B cell (primary cell): ENCODE results near the gene RNASE13. TPM values are rescaled to one million over a fixed set of nuclear protein-coding genes. Genes with fewer than 3 reads are reported as not detected.

Source experiments
- ATAC-seq: fragments of 200-7000 bp; cut with Tn5 transposase; one replicate; pipeline ENCODE4 v1.10.0; 2021; ENCODE audit warnings: low read depth, mild to moderate bottlenecking, moderate number of reproducible peaks, moderate library complexity
- CTCF ChIA-PET: fragments of 350-600 bp; sonication (Branson Sonifier 250); formaldehyde crosslinking; loops from one replicate; lab custom pipeline; 2021; ENCODE audit warnings: antibody characterized with exemption, inconsistent platforms; lab: Charles Lee
- POLR2A ChIA-PET: fragments of 350-600 bp; sonication (Branson Sonifier 250); formaldehyde crosslinking; loops from one replicate; lab custom pipeline; 2021; ENCODE audit warnings: antibody characterized with exemption; lab: Charles Lee
- DNase-seq: peaks from one replicate; pipeline ENCODE4 v3.0.0; 2013
- H2AFZ ChIP-seq: 2 replicates; pipeline ENCODE4 v1.6.1; 2012; ENCODE audit warnings: mild to moderate bottlenecking, low read depth, low read length; ENCODE audit not compliant: insufficient read depth, poor library complexity, severe bottlenecking
- H3K27ac ChIP-seq, 2 donors: 1 replicate in 1 of 2; 2 replicates in 1 of 2; pipeline ENCODE4 v1.5.1; 2012 to 2013; ENCODE audit warnings: low read length in 2 of 2, mild to moderate bottlenecking in 2 of 2, moderate library complexity in 1 of 2
- H3K27me3 ChIP-seq, 4 experiments: fragments of 200-600 bp in 1 of 4; sonication (generic) in 1 of 4; replicated peaks in 1 of 4; 1 replicate in 2 of 4; 2 replicates in 2 of 4; pipeline versions ENCODE4 v1.6.1 to v1.7.0; 2013 to 2016; ENCODE audit warnings: low read length in 3 of 4, mild to moderate bottlenecking in 2 of 4, mixed read lengths in 1 of 4, moderate library complexity in 1 of 4; ENCODE audit not compliant: insufficient read depth in 4 of 4, control insufficient read depth in 3 of 4; ENCODE audit errors: control extremely low read depth in 1 of 4
- H3K36me3 ChIP-seq, 2 experiments: replicated peaks in 1 of 2; 1 replicate in 1 of 2; 2 replicates in 1 of 2; pipeline versions ENCODE4 v1.6.1 to v1.7.1; 2013; ENCODE audit warnings: low read length in 1 of 2; ENCODE audit not compliant: insufficient read depth in 2 of 2, control insufficient read depth in 1 of 2; ENCODE audit errors: control extremely low read depth in 1 of 2, extremely low read depth in 1 of 2
- H3K4me1 ChIP-seq, 2 donors: fragments of 200-600 bp in 1 of 2; sonication (generic) in 1 of 2; 1 replicate in 1 of 2; 2 replicates in 1 of 2; pipeline versions ENCODE4 v1.5.1 to v1.6.1; 2013 to 2017; ENCODE audit warnings: low read length in 2 of 2; ENCODE audit not compliant: control insufficient read depth in 2 of 2, insufficient read depth in 2 of 2
- H3K4me2 ChIP-seq: replicated peaks from 2 replicates; pipeline ENCODE3; 2012; ENCODE audit warnings: mild to moderate bottlenecking, low read depth, low read length; ENCODE audit not compliant: poor library complexity, severe bottlenecking
- H3K4me3 ChIP-seq, 5 experiments: fragments of 200-600 bp in 1 of 5; sonication (generic) in 1 of 5; 1 replicate in 3 of 5; 2 replicates in 2 of 5; pipeline versions ENCODE4 v1.5.1 to v1.7.0; 2011 to 2016; ENCODE audit warnings: low read length in 4 of 5, mild to moderate bottlenecking in 4 of 5, low read depth in 2 of 5, control low read depth in 1 of 5, moderate library complexity in 1 of 5; ENCODE audit not compliant: insufficient read depth in 1 of 5; ENCODE audit errors: control extremely low read depth in 1 of 5, extremely low read depth in 1 of 5
- H3K79me2 ChIP-seq: fragments of 200-600 bp; sonication (generic); one replicate; pipeline ENCODE4 v1.6.0; 2016; ENCODE audit warnings: low read length; ENCODE audit not compliant: control insufficient read depth, insufficient read depth
- H3K9ac ChIP-seq: fragments of 200-600 bp; sonication (generic); 2 replicates; pipeline ENCODE4 v1.6.1; 2017; ENCODE audit warnings: mild to moderate bottlenecking, low read length, moderate library complexity
- H3K9me3 ChIP-seq, 3 donors: one replicate each; pipeline versions ENCODE4 v1.6.1 to v1.7.1; 2013; ENCODE audit warnings: low read length in 2 of 3; ENCODE audit not compliant: control insufficient read depth in 2 of 3, insufficient read depth in 1 of 3; ENCODE audit errors: control extremely low read depth in 1 of 3
- H4K20me1 ChIP-seq: 2 replicates; pipeline ENCODE4 v1.6.0; 2012; ENCODE audit warnings: mild to moderate bottlenecking, low read length; ENCODE audit not compliant: insufficient read depth, control insufficient read depth, poor library complexity, severe bottlenecking
- H3K27ac Mint-ChIP-seq: one replicate; pipeline ENCODE4 v1.8.0; 2021; ENCODE audit warnings: mixed read lengths
- H3K27me3 Mint-ChIP-seq: one replicate; pipeline ENCODE4 v1.8.0; 2021; ENCODE audit warnings: mixed read lengths
- H3K4me1 Mint-ChIP-seq: one replicate; pipeline ENCODE4 v1.8.0; 2021; ENCODE audit warnings: mixed read lengths
- H3K4me3 Mint-ChIP-seq: one replicate; pipeline ENCODE4 v1.8.0; 2021; ENCODE audit warnings: mixed read lengths
- H3K9me3 Mint-ChIP-seq: one replicate; pipeline ENCODE4 v1.8.0; 2022; ENCODE audit warnings: mixed read lengths; ENCODE audit not compliant: insufficient read depth
- EZH2 ChIP-seq: IDR thresholded peaks from 2 replicates; pipeline ENCODE4 v1.6.1; 2012; ENCODE audit warnings: borderline replicate concordance, low read depth, mild to moderate bottlenecking, moderate library complexity, low read length; ENCODE audit not compliant: insufficient read depth, poor library complexity, severe bottlenecking
- WGBS: methylation state at CpG from one replicate; pipeline ENCODE4 v1.1.5; 2013; ENCODE audit warnings: missing lambda C conversion rate; ENCODE audit not compliant: insufficient coverage; 5-methylcytosine and 5-hydroxymethylcytosine counted together
- intact Hi-C: fragments of 100-400 bp; cut with micrococcal nuclease; formaldehyde crosslinking; loops from one replicate; pipeline ENCODE4 v1.10.0; 2022
- polyA plus RNA-seq: library from polyadenylated mRNA; depleted of rRNA; stranded (reverse); fragments of >200 nt; gene quantifications from 2 replicates; pipeline ENCODE4 v1.2.3, GENCODE V29; 2012
- total RNA-seq, 2 donors: library from RNA; stranded (reverse); fragments of 120-200 nt in 1 of 2; gene quantifications; 1 replicate in 1 of 2; 2 replicates in 1 of 2; pipeline versions ENCODE4 v1.2.3 to v1.2.4, GENCODE V29; 2013 to 2022
- TF ChIP-seq, protein P1 (sequence below): fragments of 200-600 bp; IDR thresholded peaks from one replicate; pipeline ENCODE4 v1.8.0; 2022; ENCODE audit warnings: antibody characterized with exemption, mild to moderate bottlenecking

Gene RNASE13
- total and polyA plus RNA-seq, 2 donors (not counting 1 experiment from before 2014, with no cell fraction given), result not detected

DNA sequence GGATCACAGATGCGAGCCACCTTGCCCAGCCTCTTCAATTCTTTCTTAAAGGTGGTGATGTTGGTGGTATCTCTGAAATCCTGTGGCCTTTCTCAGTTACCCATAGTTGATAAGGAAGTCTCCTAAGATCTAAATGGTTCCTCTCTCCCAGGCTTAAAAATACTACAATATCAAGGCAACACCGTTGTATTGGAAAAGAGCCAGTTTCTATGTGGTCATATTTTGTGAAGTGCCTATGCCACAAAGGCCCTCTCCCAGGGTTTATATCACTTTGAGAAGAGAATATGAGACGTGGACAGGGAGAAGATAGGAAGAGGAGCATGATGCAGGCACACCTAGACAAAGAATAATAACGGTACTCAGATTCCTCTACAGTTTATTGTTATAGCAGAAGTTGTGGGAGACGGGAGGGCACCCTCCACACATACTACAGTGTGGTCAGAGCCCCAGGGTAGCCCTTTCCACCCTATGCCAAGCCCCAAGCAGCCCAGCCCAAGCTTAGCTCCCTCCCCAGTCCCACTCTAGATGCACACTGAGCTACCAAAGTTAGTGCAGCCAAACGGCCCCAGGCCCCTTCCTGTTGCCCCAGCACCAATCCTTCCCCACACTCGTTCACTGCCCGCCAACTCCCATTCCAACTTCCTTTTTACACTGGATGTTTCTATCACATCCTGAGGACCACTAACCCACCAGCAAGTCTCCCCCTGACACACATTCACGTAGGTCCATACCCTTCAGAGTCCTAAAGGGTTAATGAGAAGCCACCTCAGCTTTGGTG, 18.0 kb downstream of the RNASE13 start:
- H3K4me1 ChIP-seq, result no peaks in the 10 kb centered on the region
- TF ChIP-seq, protein P1, sequence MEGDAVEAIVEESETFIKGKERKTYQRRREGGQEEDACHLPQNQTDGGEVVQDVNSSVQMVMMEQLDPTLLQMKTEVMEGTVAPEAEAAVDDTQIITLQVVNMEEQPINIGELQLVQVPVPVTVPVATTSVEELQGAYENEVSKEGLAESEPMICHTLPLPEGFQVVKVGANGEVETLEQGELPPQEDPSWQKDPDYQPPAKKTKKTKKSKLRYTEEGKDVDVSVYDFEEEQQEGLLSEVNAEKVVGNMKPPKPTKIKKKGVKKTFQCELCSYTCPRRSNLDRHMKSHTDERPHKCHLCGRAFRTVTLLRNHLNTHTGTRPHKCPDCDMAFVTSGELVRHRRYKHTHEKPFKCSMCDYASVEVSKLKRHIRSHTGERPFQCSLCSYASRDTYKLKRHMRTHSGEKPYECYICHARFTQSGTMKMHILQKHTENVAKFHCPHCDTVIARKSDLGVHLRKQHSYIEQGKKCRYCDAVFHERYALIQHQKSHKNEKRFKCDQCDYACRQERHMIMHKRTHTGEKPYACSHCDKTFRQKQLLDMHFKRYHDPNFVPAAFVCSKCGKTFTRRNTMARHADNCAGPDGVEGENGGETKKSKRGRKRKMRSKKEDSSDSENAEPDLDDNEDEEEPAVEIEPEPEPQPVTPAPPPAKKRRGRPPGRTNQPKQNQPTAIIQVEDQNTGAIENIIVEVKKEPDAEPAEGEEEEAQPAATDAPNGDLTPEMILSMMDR, result no peak
- no peak for TF ChIP-seq EZH2
- no peak overlapping the region for H3K4me3 ChIP-seq
- Mint-ChIP-seq H3K9me3 (no peaks in the 10 kb centered on the region), H3K27ac (no peak overlapping the region), H3K27me3 (peaks cover 30% of the 10 kb centered on the region), H3K4me3 (no peak overlapping the region), H3K4me1 (no peaks in the 10 kb centered on the region)
- H3K36me3 ChIP-seq, result no peaks in the 10 kb centered on the region
- ATAC-seq (no peak), DNase-seq (no peak)
- peaks cover 0 to 9% (median under 1%) of the 10 kb centered on the region in 4 experiments for H3K27me3 ChIP-seq
- no peak overlapping the region for H3K9ac ChIP-seq
- no peak overlapping the region for H2AFZ ChIP-seq
- no peaks in the 10 kb centered on the region for H3K79me2 ChIP-seq
- intact Hi-C loops, result no loop called here
- CTCF ChIA-PET, result interaction anchor here (0.5 to 15.1 kb wide), 14 partner anchors 10 to 119 kb away, joined by 3 to 348 read pairs (median 40); partner anchors contain the start of genes ARHGEF40, RNASE13, RNASE7 and SLC39A2
- H3K27ac ChIP-seq, result no peak overlapping the region
- H3K4me2 ChIP-seq, result no peak overlapping the region
- 64% methylated on average over 5 of the region's 9 CpGs for WGBS
- POLR2A ChIA-PET, result no interaction called here
- no peaks in the 10 kb centered on the region for H3K9me3 ChIP-seq
- no peaks in the 10 kb centered on the region for H4K20me1 ChIP-seq

DNA sequence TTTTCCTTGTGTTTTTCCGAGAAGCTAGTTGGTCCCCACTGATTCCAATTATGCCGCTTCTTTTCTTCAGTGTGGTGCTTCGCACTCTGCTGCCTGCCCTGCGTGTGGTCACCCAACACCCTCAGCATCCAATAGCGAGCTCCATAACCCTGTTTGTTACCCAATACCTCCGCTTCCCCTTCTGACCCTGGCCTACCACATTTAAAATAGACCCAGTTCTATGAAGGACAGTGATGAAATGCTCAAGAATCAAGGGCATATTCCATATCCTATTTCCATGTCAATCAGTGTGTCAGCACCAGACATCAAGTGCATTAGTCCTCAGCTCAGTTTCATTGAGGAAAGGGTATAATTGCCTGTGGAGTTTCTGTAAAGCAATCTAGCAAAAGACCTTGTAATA, 19.3 kb downstream of the RNASE13 start:
- H3K9me3 Mint-ChIP-seq, result no peaks in the 10 kb centered on the region
- Histone ChIP-seq H3K4me2 (no peak overlapping the region), H3K36me3 (no peaks in the 10 kb centered on the region), H3K9ac (no peak overlapping the region), H3K27ac (no peak overlapping the region), H3K27me3 (peaks cover 0 to 11% (median 2%) of the 10 kb centered on the region in 4 experiments), H4K20me1 (no peaks in the 10 kb centered on the region), H3K4me3 (no peak overlapping the region), H3K9me3 (no peaks in the 10 kb centered on the region), H3K4me1 (no peaks in the 10 kb centered on the region), H3K79me2 (no peaks in the 10 kb centered on the region), H2AFZ (no peak overlapping the region)
- ATAC-seq, result no peak
- 90% methylated on average over 5 of the region's 6 CpGs for WGBS
- POLR2A ChIA-PET, result interaction anchor here (0.6 to 1.9 kb wide), 3 partner anchors 25 to 89 kb away, joined by 3 to 10 read pairs (median 3); no protein-coding TSS in a partner anchor
- CTCF ChIA-PET, result interaction anchor here (0.6 to 15.1 kb wide), 37 partner anchors 9 to 544 kb away, joined by 3 to 348 read pairs (median 6); partner anchors contain the start of genes ARHGEF40, NDRG2, RNASE13 and RNASE7
- TF ChIP-seq, protein P1, result no peak
- no peak for TF ChIP-seq EZH2
- no peaks in the 10 kb centered on the region for H3K4me1 Mint-ChIP-seq
- peaks cover 35% of the 10 kb centered on the region for H3K27me3 Mint-ChIP-seq
- intact Hi-C loops, result no loop called here
- no peak overlapping the region for H3K4me3 Mint-ChIP-seq
- H3K27ac Mint-ChIP-seq, result no peak overlapping the region
- DNase-seq, result peak; percentile 19
